IPS-15b (cell line): ENCODE measurements around the gene PAPSS1.
"Not testable (repeated sequence)": the region's sequence is repeated elsewhere in the genome, so short reads cannot be mapped to it uniquely, and the experiment has no call there.

Experiments
- H3K27me3 ChIP-seq: one replicate; pipeline ENCODE4 v1.6.1; 2013; ENCODE audit warnings: low read length; ENCODE audit not compliant: control insufficient read depth, insufficient read depth
- H3K36me3 ChIP-seq: one replicate; pipeline ENCODE4 v1.6.1; 2013; ENCODE audit warnings: low read length; ENCODE audit not compliant: control insufficient read depth, insufficient read depth
- H3K4me1 ChIP-seq: one replicate; pipeline ENCODE4 v1.6.1; 2013; ENCODE audit warnings: mild to moderate bottlenecking, low read length; ENCODE audit not compliant: control insufficient read depth, insufficient read depth
- H3K4me3 ChIP-seq: one replicate; pipeline ENCODE4 v1.5.1; 2013; ENCODE audit warnings: low read depth, low read length
- H3K9ac ChIP-seq: one replicate; pipeline ENCODE4 v1.6.1; 2013; ENCODE audit warnings: low read depth, mild to moderate bottlenecking, low read length
- H3K9me3 ChIP-seq: one replicate; pipeline ENCODE4 v1.6.1; 2013; ENCODE audit warnings: mild to moderate bottlenecking, low read length; ENCODE audit not compliant: control insufficient read depth, insufficient read depth

PAPSS1 gene

GRCh38 chr4:107705742-107706556 is 14.1 kb downstream of the PAPSS1 start:
- Histone ChIP-seq H3K4me3 (no peak overlapping the region), H3K4me1 (no peaks in the 10 kb centered on the region), H3K9ac (no peak overlapping the region), H3K27me3 (no peaks in the 10 kb centered on the region), H3K36me3 (peaks cover 2% of the 10 kb centered on the region), H3K9me3 (peaks cover 6% of the 10 kb centered on the region)

GRCh38 chr4:107701565-107701964 is 18.5 kb downstream of the PAPSS1 start:
- H3K27me3 ChIP-seq, result no peaks in the 10 kb centered on the region
- no peak overlapping the region for H3K4me3 ChIP-seq
- H3K9me3 ChIP-seq, result peaks cover 6% of the 10 kb centered on the region
- no peaks in the 10 kb centered on the region for H3K4me1 ChIP-seq
- no peak overlapping the region for H3K9ac ChIP-seq
- peaks cover 3% of the 10 kb centered on the region for H3K36me3 ChIP-seq

- no peaks in the 10 kb centered on the region for H3K9me3 ChIP-seq
- no peak overlapping the region for H3K4me3 ChIP-seq
- H3K27me3 ChIP-seq, result no peaks in the 10 kb centered on the region
- no peaks in the 10 kb centered on the region for H3K4me1 ChIP-seq
- no peak overlapping the region for H3K9ac ChIP-seq
- H3K36me3 ChIP-seq, result peaks cover 3% of the 10 kb centered on the region
Measured at GRCh38 chr4:107699466-107700206, 20.4 kb downstream of the PAPSS1 start.

- H3K4me1 ChIP-seq, H3K36me3 ChIP-seq, H3K4me3 ChIP-seq, H3K9ac ChIP-seq, H3K9me3 ChIP-seq, H3K27me3 ChIP-seq: not testable (repeated sequence)
Measured at GRCh38 chr4:107696187-107696586, 23.8 kb downstream of the PAPSS1 start.

- Histone ChIP-seq H3K9me3 (no peaks in the 10 kb centered on the region), H3K36me3 (peaks cover 3% of the 10 kb centered on the region), H3K27me3 (no peaks in the 10 kb centered on the region), H3K4me1 (no peaks in the 10 kb centered on the region), H3K9ac (no peak overlapping the region), H3K4me3 (no peak overlapping the region)
Measured at GRCh38 chr4:107693132-107693531, 26.9 kb downstream of the PAPSS1 start.

- Histone ChIP-seq H3K9me3 (no peaks in the 10 kb centered on the region), H3K27me3 (no peaks in the 10 kb centered on the region), H3K4me3 (no peak overlapping the region), H3K9ac (no peak overlapping the region), H3K4me1 (no peaks in the 10 kb centered on the region), H3K36me3 (peaks cover 3% of the 10 kb centered on the region)
Measured at GRCh38 chr4:107692202-107692601, 27.8 kb downstream of the PAPSS1 start.

GRCh38 chr4:107691378-107691777 is 28.7 kb downstream of the PAPSS1 start:
- Histone ChIP-seq H3K9me3 (no peaks in the 10 kb centered on the region), H3K27me3 (no peaks in the 10 kb centered on the region), H3K9ac (no peak overlapping the region), H3K4me3 (no peak overlapping the region), H3K4me1 (no peaks in the 10 kb centered on the region), H3K36me3 (no peaks in the 10 kb centered on the region)

GRCh38 chr4:107689912-107690587 is 30.0 kb downstream of the PAPSS1 start:
- no peak overlapping the region for H3K4me3 ChIP-seq
- no peaks in the 10 kb centered on the region for H3K9me3 ChIP-seq
- H3K36me3 ChIP-seq, result no peaks in the 10 kb centered on the region
- H3K27me3 ChIP-seq, result no peaks in the 10 kb centered on the region
- H3K9ac ChIP-seq, result no peak overlapping the region
- H3K4me1 ChIP-seq, result peaks cover 4% of the 10 kb centered on the region

- H3K27me3 ChIP-seq, result no peaks in the 10 kb centered on the region
- no peaks in the 10 kb centered on the region for H3K9me3 ChIP-seq
- no peaks in the 10 kb centered on the region for H3K36me3 ChIP-seq
- no peak overlapping the region for H3K9ac ChIP-seq
- no peak overlapping the region for H3K4me3 ChIP-seq
- peaks cover 4% of the 10 kb centered on the region for H3K4me1 ChIP-seq
Measured at GRCh38 chr4:107688421-107688820, 31.6 kb downstream of the PAPSS1 start.

GRCh38 chr4:107685740-107686139 is 34.3 kb downstream of the PAPSS1 start:
- H3K36me3 ChIP-seq, result no peaks in the 10 kb centered on the region
- H3K9me3 ChIP-seq, result no peaks in the 10 kb centered on the region
- no peak overlapping the region for H3K4me3 ChIP-seq
- H3K4me1 ChIP-seq, result peaks cover 4% of the 10 kb centered on the region
- H3K9ac ChIP-seq, result no peak overlapping the region
- no peaks in the 10 kb centered on the region for H3K27me3 ChIP-seq

- Histone ChIP-seq H3K4me1 (peaks cover 4% of the 10 kb centered on the region), H3K9ac (no peak overlapping the region), H3K9me3 (no peaks in the 10 kb centered on the region), H3K27me3 (no peaks in the 10 kb centered on the region), H3K4me3 (no peak overlapping the region), H3K36me3 (peaks cover 7% of the 10 kb centered on the region)
Measured at GRCh38 chr4:107683873-107684272, 36.2 kb downstream of the PAPSS1 start.
